Psoas muscle (tissue), 8 donors: ENCODE measurements around the gene SPEG. TPM values are rescaled to one million over a fixed set of nuclear protein-coding genes. Genes with fewer than 3 reads are reported as not detected.
A peak's percentile ranks its signal among the peaks of the same experiment; 100 is the strongest.

Experiments
- ATAC-seq, 4 donors: fragments of 200-7000 bp; cut with Tn5 transposase; one replicate each; pipeline ENCODE4 v1.9.1; 2020; ENCODE audit warnings: moderate library complexity in 3 of 4, mild to moderate bottlenecking in 2 of 4
- DNase-seq, 2 donors: peaks; one replicate each; pipeline ENCODE4 v3.0.0-alpha.2; 2020
- H3K27ac ChIP-seq: fragments of 200-600 bp; one replicate; pipeline ENCODE4 v1.8.0; 2022
- H3K27me3 ChIP-seq, 3 donors: fragments of 200-600 bp in 1 of 3; one replicate each; pipeline versions ENCODE4 v1.6.1 to v1.8.0; 2013 to 2022; ENCODE audit warnings: low read length in 2 of 3, mild to moderate bottlenecking in 2 of 3, moderate library complexity in 1 of 3; ENCODE audit not compliant: insufficient read depth in 3 of 3
- H3K36me3 ChIP-seq, 2 donors: fragments of 200-600 bp in 1 of 2; one replicate each; pipeline versions ENCODE4 v1.6.1 to v1.8.0; 2013 to 2022; ENCODE audit warnings: low read depth in 1 of 2, mild to moderate bottlenecking in 1 of 2, moderate library complexity in 1 of 2; ENCODE audit not compliant: insufficient read depth in 1 of 2
- H3K4me1 ChIP-seq: fragments of 200-600 bp; one replicate; pipeline ENCODE4 v1.8.0; 2022
- H3K4me3 ChIP-seq: fragments of 200-600 bp; one replicate; pipeline ENCODE4 v1.8.0; 2022; ENCODE audit warnings: mild to moderate bottlenecking
- H3K9me3 ChIP-seq: fragments of 200-600 bp; one replicate; pipeline ENCODE4 v1.8.0; 2022
- WGBS, 3 donors: extraction: QIAGEN DNeasy Blood & Tissue Kit; methylation state at CpG; one replicate each; pipeline versions ENCODE4 v1.1.6 to v1.1.7; 2013; 5-methylcytosine and 5-hydroxymethylcytosine counted together
- intact Hi-C, 2 donors: fragments of 100-400 bp; cut with DNase I; formaldehyde crosslinking; loops; one replicate each; pipeline versions ENCODE4 v1.11.0 to v1.14.2; 2022
- polyA plus RNA-seq, 3 donors: library from polyadenylated mRNA; stranded (reverse); fragments of 200-250 nt; gene quantifications; one replicate each; pipeline ENCODE4 v1.2.3, GENCODE V29; 2013
- total RNA-seq, 4 donors: library from RNA; stranded (reverse); fragmentation: NEBNext Ultra II Directional in 2 of 4; extraction: Animal tissue kit (Norgen Biotek cat#: 25700) in 2 of 4; gene quantifications; one replicate each; pipeline versions ENCODE4 v1.2.1 to v1.2.4, GENCODE V29; 2021 to 2023
- TF ChIP-seq, protein P1 (sequence below): fragments of 200-600 bp; IDR thresholded peaks from one replicate; pipeline ENCODE4 v1.8.0; 2022; ENCODE audit warnings: antibody characterized with exemption
- donor health status: healthy with polysubstance abuse.
- donor health status: DM: no; HTN: no; CAD: no; lungs with moderate emphysema.
- donor health status: Bipolar disorder and iron deficiency.
- donor health status: healthy.
- donor health status: DM: yes; HTN: yes; CAD: no.
- donor health status: DM: no; HTN: no; CAD: no.
- donor health status: DM: no; HTN: no; CAD: no.
- donor health status: DM: yes; HTN: yes; CAD: no.

The SPEG gene
- total and polyA plus RNA-seq, 7 donors: 34.8 to 419 (median 239) TPM

DNA sequence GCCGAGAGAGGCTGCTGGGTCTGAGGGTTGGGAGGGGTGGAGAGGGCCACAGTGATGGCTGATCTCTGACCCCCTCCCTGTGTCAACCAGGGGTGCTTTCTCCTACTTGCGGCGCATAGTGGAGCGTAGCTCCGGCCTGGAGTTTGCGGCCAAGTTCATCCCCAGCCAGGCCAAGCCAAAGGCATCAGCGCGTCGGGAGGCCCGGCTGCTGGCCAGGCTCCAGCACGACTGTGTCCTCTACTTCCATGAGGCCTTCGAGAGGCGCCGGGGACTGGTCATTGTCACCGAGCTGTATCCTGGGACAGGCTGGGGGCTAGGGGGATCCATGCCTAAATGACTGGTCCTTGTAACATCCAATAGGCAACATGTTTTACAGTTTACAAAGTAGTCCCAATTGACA, 43.2 kb downstream of the SPEG start:
- TF ChIP-seq, protein P1, sequence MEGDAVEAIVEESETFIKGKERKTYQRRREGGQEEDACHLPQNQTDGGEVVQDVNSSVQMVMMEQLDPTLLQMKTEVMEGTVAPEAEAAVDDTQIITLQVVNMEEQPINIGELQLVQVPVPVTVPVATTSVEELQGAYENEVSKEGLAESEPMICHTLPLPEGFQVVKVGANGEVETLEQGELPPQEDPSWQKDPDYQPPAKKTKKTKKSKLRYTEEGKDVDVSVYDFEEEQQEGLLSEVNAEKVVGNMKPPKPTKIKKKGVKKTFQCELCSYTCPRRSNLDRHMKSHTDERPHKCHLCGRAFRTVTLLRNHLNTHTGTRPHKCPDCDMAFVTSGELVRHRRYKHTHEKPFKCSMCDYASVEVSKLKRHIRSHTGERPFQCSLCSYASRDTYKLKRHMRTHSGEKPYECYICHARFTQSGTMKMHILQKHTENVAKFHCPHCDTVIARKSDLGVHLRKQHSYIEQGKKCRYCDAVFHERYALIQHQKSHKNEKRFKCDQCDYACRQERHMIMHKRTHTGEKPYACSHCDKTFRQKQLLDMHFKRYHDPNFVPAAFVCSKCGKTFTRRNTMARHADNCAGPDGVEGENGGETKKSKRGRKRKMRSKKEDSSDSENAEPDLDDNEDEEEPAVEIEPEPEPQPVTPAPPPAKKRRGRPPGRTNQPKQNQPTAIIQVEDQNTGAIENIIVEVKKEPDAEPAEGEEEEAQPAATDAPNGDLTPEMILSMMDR: no peak
- H3K4me3 ChIP-seq: no peak overlapping the region
- peak in 1 of 4 donors; percentile 4 for ATAC-seq
- peak in 1 of 2 donors; percentile 57 for DNase-seq
- peak overlapping the region; percentile 50 for H3K27ac ChIP-seq
- no peaks in the 10 kb centered on the region for H3K27me3 ChIP-seq
- 45 to 68% (median 46%) methylated on average over 15 of the region's 15 CpGs for WGBS, 3 donors
- no peaks in the 10 kb centered on the region for H3K9me3 ChIP-seq
- intact Hi-C loops: loop anchor here in 1 of 2 donors (5.0 kb wide), 1 partner anchor 49 kb away; no protein-coding TSS in a partner anchor
- no peaks in the 10 kb centered on the region for H3K4me1 ChIP-seq
- H3K36me3 ChIP-seq: peaks cover 0 to 90% of the 10 kb centered on the region in 2 donors

GRCh38 chr2:219478916-219479315, 44.3 kb downstream of the SPEG start:
- intact Hi-C loops: loop anchor here in 1 of 2 donors (5.0 kb wide), 1 partner anchor 48 kb away; no protein-coding TSS in a partner anchor
- Histone ChIP-seq H3K36me3 (peaks cover 0 to 89% of the 10 kb centered on the region in 2 donors), H3K27ac (no peak overlapping the region), H3K4me1 (no peaks in the 10 kb centered on the region), H3K9me3 (no peaks in the 10 kb centered on the region), H3K27me3 (no peaks in the 10 kb centered on the region), H3K4me3 (no peak overlapping the region)
- WGBS, 3 donors: 76 to 79% (median 78%) methylated on average over 8 of the region's 8 CpGs
- ATAC-seq: no peak
- peak in 1 of 2 donors; percentile 42 for DNase-seq
- TF ChIP-seq, protein P1: no peak

- intact Hi-C loops: no loop called here
- 58 to 89% (median 66%) methylated on average over 8 of the region's 8 CpGs for WGBS, 3 donors
- Histone ChIP-seq H3K27ac (no peak overlapping the region), H3K4me1 (no peaks in the 10 kb centered on the region), H3K4me3 (no peak overlapping the region), H3K9me3 (no peaks in the 10 kb centered on the region), H3K27me3 (no peaks in the 10 kb centered on the region), H3K36me3 (peaks cover 0 to 88% of the 10 kb centered on the region in 2 donors)
- TF ChIP-seq, protein P1: no peak
- DNase-seq (peak in 1 of 2 donors; percentile 34), ATAC-seq (no peak)
Observed at GRCh38 chr2:219480004-219480403, 45.4 kb downstream of the SPEG start.

GRCh38 chr2:219482674-219483405, 48.2 kb downstream of the SPEG start:
- 68 to 78% (median 73%) methylated on average over 17 of the region's 17 CpGs for WGBS, 3 donors
- Histone ChIP-seq H3K9me3 (no peaks in the 10 kb centered on the region), H3K27ac (no peak overlapping the region), H3K27me3 (no peaks in the 10 kb centered on the region), H3K4me3 (no peak overlapping the region), H3K4me1 (peaks cover 5% of the 10 kb centered on the region), H3K36me3 (peaks cover 0 to 90% of the 10 kb centered on the region in 2 donors)
- TF ChIP-seq, protein P1: no peak
- DNase-seq (peak in 1 of 2 donors; percentile 52), ATAC-seq (no peak)
- intact Hi-C loops: no loop called here
